Endothelial cell of umbilical vein (primary cell): ENCODE results near the gene CCDC14. TPM values are rescaled to one million over a fixed set of nuclear protein-coding genes. Genes with fewer than 3 reads are reported as not detected.

ENCODE experiments used
- BruUV-seq: library from RNA; stranded (reverse); fragments of 400-500 nt; replicated peaks from 2 replicates; lab custom pipeline; 2021; lab: Mats Ljungman, UMichigan
- CTCF ChIA-PET: fragments of 300-600, 350-600 bp; sonication (Branson Sonifier 250); formaldehyde crosslinking; loops from one replicate; lab custom pipeline; 2021; ENCODE audit warnings: antibody characterized with exemption, inconsistent platforms; lab: Charles Lee
- POLR2A ChIA-PET: fragments of 300-600, 350-600 bp; sonication (Branson Sonifier 250); formaldehyde crosslinking; loops from one replicate; lab custom pipeline; 2021; ENCODE audit warnings: antibody characterized with exemption, inconsistent platforms; lab: Charles Lee
- DNase-seq: peaks from one replicate; pipeline ENCODE4 v3.0.0-alpha.2; 2011; ENCODE audit warnings: low read depth, low spot score
- FAIRE-seq: peaks from 2 replicates; lab custom pipeline; 2011; peaks lifted over from hg19 to GRCh38; lab: Jason Lieb, UNC
- H2AFZ ChIP-seq: 2 replicates; pipeline ENCODE4 v1.6.0; 2012; ENCODE audit warnings: low read depth, low read length, control low read depth, inconsistent platforms
- H3K27ac ChIP-seq: 2 replicates; pipeline ENCODE4 v1.5.1; 2011; ENCODE audit warnings: low read depth, mild to moderate bottlenecking, control low read depth, low read length, moderate library complexity; ENCODE audit not compliant: insufficient read depth
- H3K27me3 ChIP-seq, 2 experiments: 2 replicates each; pipeline versions ENCODE4 v1.6.0 to v1.6.1; 2011; ENCODE audit warnings: low read length in 2 of 2, mixed read lengths in 1 of 2; ENCODE audit not compliant: control insufficient read depth in 2 of 2, insufficient read depth in 2 of 2
- H3K36me3 ChIP-seq, 2 experiments: 2 replicates in 1 of 2; 3 replicates in 1 of 2; pipeline ENCODE4 v1.5.1; 2011; ENCODE audit warnings: low read length in 2 of 2, mild to moderate bottlenecking in 1 of 2, moderate library complexity in 1 of 2; ENCODE audit not compliant: control insufficient read depth in 2 of 2, insufficient read depth in 2 of 2; ENCODE audit errors: extremely low read depth in 1 of 2
- H3K4me1 ChIP-seq: 3 replicates; pipeline ENCODE4 v1.5.1; 2011; ENCODE audit warnings: mild to moderate bottlenecking, low read length; ENCODE audit not compliant: control insufficient read depth, insufficient read depth; ENCODE audit errors: extremely low read depth
- H3K4me2 ChIP-seq: 2 replicates; pipeline ENCODE4 v1.6.1; 2011; ENCODE audit warnings: low read length, control low read depth, mixed read lengths; ENCODE audit not compliant: insufficient read depth
- H3K4me3 ChIP-seq, 3 experiments: fragments of 200-600 bp in 1 of 3; sonication (generic), shearing (Covaris generic) in 1 of 3; replicated peaks in 1 of 3; 2 replicates each; pipeline ENCODE4 v1.5.1; 2011 to 2016; ENCODE audit warnings: control low read depth in 3 of 3, low read length in 3 of 3, mild to moderate bottlenecking in 2 of 3, inconsistent platforms in 1 of 3, low read depth in 1 of 3, moderate library complexity in 1 of 3; ENCODE audit not compliant: insufficient read depth in 1 of 3
- H3K79me2 ChIP-seq: 2 replicates; pipeline ENCODE4 v1.6.0; 2012; ENCODE audit warnings: low read length, inconsistent platforms; ENCODE audit not compliant: control insufficient read depth, insufficient read depth
- H3K9ac ChIP-seq: replicated peaks from 2 replicates; pipeline ENCODE3; 2011; ENCODE audit warnings: low read length, control low read depth; ENCODE audit not compliant: insufficient read depth; ENCODE audit errors: extremely low read depth
- H3K9me1 ChIP-seq: replicated peaks from 3 replicates; pipeline ENCODE4 v1.6.0; 2011; ENCODE audit warnings: mild to moderate bottlenecking, low read length; ENCODE audit not compliant: control insufficient read depth, insufficient read depth; ENCODE audit errors: extremely low read depth
- H3K9me3 ChIP-seq: replicated peaks from 2 replicates; pipeline ENCODE4 v1.5.1; 2012; ENCODE audit warnings: low read length, inconsistent platforms; ENCODE audit not compliant: control insufficient read depth, insufficient read depth
- H4K20me1 ChIP-seq: replicated peaks from 2 replicates; pipeline ENCODE3; 2011; ENCODE audit warnings: mild to moderate bottlenecking, low read length; ENCODE audit not compliant: control insufficient read depth, insufficient read depth; ENCODE audit errors: extremely low read depth
- EZH2 ChIP-seq: IDR thresholded peaks from 2 replicates; pipeline ENCODE4 v1.6.1; 2012; ENCODE audit warnings: borderline replicate concordance, low read depth, mild to moderate bottlenecking, moderate library complexity, low read length, inconsistent platforms; ENCODE audit not compliant: severe bottlenecking
- FOS ChIP-seq: IDR thresholded peaks from 2 replicates; pipeline ENCODE4 v1.6.1; 2011; ENCODE audit warnings: mild to moderate bottlenecking, low read length, moderate library complexity, borderline replicate concordance; ENCODE audit not compliant: insufficient read depth
- GATA2 ChIP-seq: IDR thresholded peaks from 2 replicates; pipeline ENCODE4 v1.7.0; 2011; ENCODE audit warnings: low read depth, mild to moderate bottlenecking, moderate library complexity, mixed read lengths, low read length; ENCODE audit not compliant: insufficient read length, insufficient read depth
- JUN ChIP-seq: IDR thresholded peaks from 2 replicates; pipeline ENCODE4 v1.6.1; 2011; ENCODE audit warnings: borderline replicate concordance, low read depth; ENCODE audit not compliant: insufficient read length, insufficient read depth
- MAX ChIP-seq: IDR thresholded peaks from 2 replicates; pipeline ENCODE4 v1.6.1; 2011; ENCODE audit not compliant: insufficient read depth, insufficient read length
- MYC ChIP-seq: IDR thresholded peaks from one replicate; pipeline ENCODE4 v1.6.1; 2011; ENCODE audit warnings: mild to moderate bottlenecking, low read depth, low read length
- POLR2A ChIP-seq: IDR thresholded peaks from 2 replicates; pipeline ENCODE4 v1.6.1; 2012; ENCODE audit warnings: low read depth, mild to moderate bottlenecking, control low read depth, low read length
- POLR2AphosphoS5 ChIP-seq: IDR thresholded peaks from 2 replicates; pipeline ENCODE4 v1.6.1; 2012; ENCODE audit warnings: low read depth, mild to moderate bottlenecking, control low read depth, low read length, moderate library complexity; ENCODE audit not compliant: insufficient read depth
- dilution Hi-C: fragments of 300-500 bp; cut with MboI; formaldehyde crosslinking; loops from one replicate; pipeline ENCODE4 v1.15.0; 2019; ENCODE audit warnings: low sequenced_read_pairs; ENCODE audit not compliant: extremely low pct_ligation_motif_present
- intact Hi-C: fragments of 100-400 bp; cut with micrococcal nuclease; formaldehyde crosslinking; loops from one replicate; pipeline ENCODE4 v1.10.0; 2022
- polyA plus RNA-seq, 4 experiments: library from polyadenylated mRNA; depleted of rRNA in 3 of 4; stranded (reverse) in 3 of 4; unstranded in 1 of 4; fragments of >200 nt; gene quantifications; 2 replicates each; pipeline versions ENCODE4 v1.2.1 to v1.2.3, GENCODE V29; 2011 to 2012; ENCODE audit warnings: missing spikeins in 1 of 4
- total RNA-seq: library from RNA; stranded (reverse); gene quantifications from 2 replicates; pipeline ENCODE4 v1.2.3, GENCODE V29; 2021
- TF ChIP-seq, protein P1 (sequence below), 2 donors: IDR thresholded peaks; 1 replicate in 1 of 2; 2 replicates in 1 of 2; pipeline ENCODE4 v1.5.1; 2011; ENCODE audit warnings: low read length in 2 of 2, mild to moderate bottlenecking in 2 of 2, moderate library complexity in 2 of 2, control low read depth in 1 of 2, inconsistent platforms in 1 of 2, low read depth in 1 of 2; ENCODE audit not compliant: insufficient read depth in 1 of 2; ENCODE audit errors: extremely low read depth in 1 of 2

The CCDC14 gene
- total and polyA plus RNA-seq, 2 donors (not counting 3 experiments of a cell fraction or from before 2014, with no cell fraction given) = 47.5 to 55.3 TPM

DNA sequence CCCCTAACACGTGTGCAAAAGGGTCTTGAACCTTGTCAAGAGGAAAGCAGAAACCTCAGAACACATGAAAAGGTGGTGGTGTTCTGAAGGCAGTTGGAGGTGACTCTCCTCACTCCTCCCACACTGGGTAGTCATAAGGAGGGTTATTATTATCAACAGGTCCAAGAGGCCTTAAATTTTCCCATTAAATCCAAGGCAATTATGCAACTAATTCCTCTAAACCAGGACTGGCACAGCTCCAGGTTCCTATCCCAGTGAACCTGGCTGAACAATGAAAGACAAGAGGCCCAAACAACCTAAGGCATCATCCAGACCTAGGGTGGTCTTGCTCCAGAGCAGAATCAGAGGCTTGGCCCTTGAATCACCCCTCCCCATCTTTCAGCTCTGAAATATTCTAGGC is 91.9 kb downstream of the CCDC14 start:
- no peak overlapping the region for H3K9ac ChIP-seq
- ChIA-PET CTCF (no interaction called here), POLR2A (no interaction called here)
- DNase-seq (no peak), FAIRE-seq (no peak)
- intact Hi-C loops = no loop called here
- H3K4me1 ChIP-seq = no peaks in the 10 kb centered on the region
- peaks cover 3 to 6% of the 10 kb centered on the region in 2 experiments for H3K27me3 ChIP-seq
- no peaks in the 10 kb centered on the region for H4K20me1 ChIP-seq
- no peaks in the 10 kb centered on the region for H3K79me2 ChIP-seq
- no peak overlapping the region for H3K4me3 ChIP-seq
- dilution Hi-C loops = no loop called here
- H3K27ac ChIP-seq = no peak overlapping the region
- H2AFZ ChIP-seq = no peak overlapping the region
- no peaks in the 10 kb centered on the region for H3K9me1 ChIP-seq
- no peaks in the 10 kb centered on the region for H3K36me3 ChIP-seq
- BruUV-seq = no TSS peak
- H3K9me3 ChIP-seq = no peaks in the 10 kb centered on the region
- TF ChIP-seq POLR2AphosphoS5 (no peak), JUN (no peak)
- no peak overlapping the region for H3K4me2 ChIP-seq

DNA sequence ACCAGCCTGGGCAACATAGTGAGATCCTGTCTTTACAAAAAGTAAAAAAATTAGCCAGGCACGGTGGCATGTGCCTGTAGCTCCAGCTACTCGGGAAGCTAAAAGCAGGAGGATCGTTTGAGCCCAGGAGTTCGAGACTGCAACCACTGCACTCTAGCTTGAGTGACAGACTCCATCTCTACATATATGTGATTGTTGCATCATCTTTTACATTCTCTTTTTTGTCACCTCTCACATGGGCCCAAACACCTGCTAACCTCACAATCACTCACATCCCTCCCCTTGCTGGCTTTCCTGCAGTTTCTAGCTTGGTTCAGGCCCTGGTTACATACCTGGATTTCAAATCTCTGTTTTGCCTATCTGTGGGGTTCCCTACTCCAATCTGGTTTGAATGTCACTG is 96.3 kb downstream of the CCDC14 start:
- ChIA-PET CTCF (no interaction called here), POLR2A (no interaction called here)
- DNase-seq (no peak), FAIRE-seq (no peak)
- Histone ChIP-seq H3K4me2 (no peak overlapping the region), H3K79me2 (no peaks in the 10 kb centered on the region), H3K4me3 (no peak overlapping the region), H3K27me3 (peaks cover 2 to 10% of the 10 kb centered on the region in 2 experiments), H2AFZ (no peak overlapping the region), H3K27ac (no peak overlapping the region), H3K9ac (no peak overlapping the region), H3K9me3 (no peaks in the 10 kb centered on the region), H3K36me3 (no peaks in the 10 kb centered on the region), H3K4me1 (no peaks in the 10 kb centered on the region), H4K20me1 (no peaks in the 10 kb centered on the region), H3K9me1 (no peaks in the 10 kb centered on the region)
- BruUV-seq = no TSS peak
- dilution Hi-C loops = no loop called here
- TF ChIP-seq MAX (no peak), EZH2 (no peak), JUN (no peak), POLR2A (no peak), MYC (no peak), FOS (no peak), GATA2 (no peak), POLR2AphosphoS5 (no peak)
- TF ChIP-seq, protein P1, sequence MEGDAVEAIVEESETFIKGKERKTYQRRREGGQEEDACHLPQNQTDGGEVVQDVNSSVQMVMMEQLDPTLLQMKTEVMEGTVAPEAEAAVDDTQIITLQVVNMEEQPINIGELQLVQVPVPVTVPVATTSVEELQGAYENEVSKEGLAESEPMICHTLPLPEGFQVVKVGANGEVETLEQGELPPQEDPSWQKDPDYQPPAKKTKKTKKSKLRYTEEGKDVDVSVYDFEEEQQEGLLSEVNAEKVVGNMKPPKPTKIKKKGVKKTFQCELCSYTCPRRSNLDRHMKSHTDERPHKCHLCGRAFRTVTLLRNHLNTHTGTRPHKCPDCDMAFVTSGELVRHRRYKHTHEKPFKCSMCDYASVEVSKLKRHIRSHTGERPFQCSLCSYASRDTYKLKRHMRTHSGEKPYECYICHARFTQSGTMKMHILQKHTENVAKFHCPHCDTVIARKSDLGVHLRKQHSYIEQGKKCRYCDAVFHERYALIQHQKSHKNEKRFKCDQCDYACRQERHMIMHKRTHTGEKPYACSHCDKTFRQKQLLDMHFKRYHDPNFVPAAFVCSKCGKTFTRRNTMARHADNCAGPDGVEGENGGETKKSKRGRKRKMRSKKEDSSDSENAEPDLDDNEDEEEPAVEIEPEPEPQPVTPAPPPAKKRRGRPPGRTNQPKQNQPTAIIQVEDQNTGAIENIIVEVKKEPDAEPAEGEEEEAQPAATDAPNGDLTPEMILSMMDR (IDR thresholded peaks at IDR 0.05; ENCODE audit: extremely low read depth in 1 of 2, insufficient read depth in 1 of 2, low read depth in 1 of 2, low read length in 2 of 2) = no peak
- intact Hi-C loops = no loop called here
